PFSK-1 (cell line): ENCODE measurements around the gene HECTD3.

ENCODE experiments used
- POLR2AphosphoS5 ChIP-seq: IDR thresholded peaks from 2 replicates; pipeline ENCODE4 v1.6.1; 2012; ENCODE audit warnings: low read depth, mild to moderate bottlenecking, control low read depth, low read length, moderate library complexity
- TAF1 ChIP-seq: IDR thresholded peaks from 2 replicates; pipeline ENCODE4 v1.6.1; 2012; ENCODE audit warnings: low read length, control low read depth, borderline replicate concordance; ENCODE audit not compliant: insufficient read depth

DNA sequence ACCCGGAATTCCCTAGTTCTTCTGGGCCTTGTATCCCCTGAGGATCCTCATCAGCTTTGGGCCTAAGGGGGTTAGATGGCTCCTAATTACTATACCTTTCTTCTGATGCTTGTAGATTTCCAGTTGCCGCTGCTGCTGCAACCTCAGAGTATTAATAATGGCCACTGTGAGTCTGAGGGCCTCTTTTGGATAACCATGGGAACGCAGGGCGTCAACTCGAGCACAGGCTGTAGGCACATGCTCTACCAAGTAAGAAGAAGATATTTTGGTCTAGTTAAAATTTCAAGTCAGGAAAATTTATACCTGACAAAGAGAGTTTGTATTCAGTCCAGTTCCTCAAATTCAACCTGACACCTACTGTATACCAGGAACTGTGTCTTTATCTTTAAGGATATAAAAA is 29.2 kb upstream of the HECTD3 start:
- TF ChIP-seq POLR2AphosphoS5 (no peak), TAF1 (no peak)
